MCF 10A (cell line): ENCODE results near the gene C1QTNF8. TPM values are rescaled to one million over a fixed set of nuclear protein-coding genes. Genes with fewer than 3 reads are reported as not detected.

Experiments used
- BruUV-seq: library from RNA; stranded (reverse); fragments of 400-500 nt; replicated peaks from 2 replicates; lab custom pipeline; 2021; lab: Mats Ljungman, UMichigan
- CTCF ChIA-PET: fragments of 300-600 bp; sonication (Branson Sonifier 250); formaldehyde crosslinking; extraction: SDS; loops from one replicate; lab custom pipeline; 2021; ENCODE audit warnings: antibody characterized with exemption, inconsistent platforms; lab: Yijun Ruan, JAX
- POLR2A ChIA-PET: fragments of 300-600, 350-650 bp; sonication (Branson Sonifier 250); formaldehyde crosslinking; extraction: SDS; loops from one replicate; lab custom pipeline; 2020; ENCODE audit warnings: antibody characterized with exemption, inconsistent platforms; lab: Yijun Ruan, JAX
- DNase-seq: peaks from one replicate; pipeline ENCODE4 v3.0.0-alpha.2; 2018; ENCODE audit not compliant: unreplicated experiment
- H3K27ac Mint-ChIP-seq: one replicate; pipeline ENCODE4 v1.8.0; 2022; ENCODE audit warnings: mild to moderate bottlenecking, low read depth, mixed read lengths; ENCODE audit not compliant: unreplicated experiment
- H3K27me3 Mint-ChIP-seq: one replicate; pipeline ENCODE4 v1.8.0; 2022; ENCODE audit warnings: mixed read lengths; ENCODE audit not compliant: insufficient read depth, unreplicated experiment
- H3K36me3 Mint-ChIP-seq: one replicate; pipeline ENCODE4 v1.8.0; 2022; ENCODE audit warnings: mild to moderate bottlenecking, moderate library complexity, mixed read lengths; ENCODE audit not compliant: insufficient read depth, unreplicated experiment
- H3K4me1 Mint-ChIP-seq: one replicate; pipeline ENCODE4 v1.8.0; 2022; ENCODE audit warnings: mixed read lengths; ENCODE audit not compliant: insufficient read depth, unreplicated experiment
- H3K4me3 Mint-ChIP-seq: one replicate; pipeline ENCODE4 v1.8.0; 2022; ENCODE audit warnings: mild to moderate bottlenecking, moderate library complexity, mixed read lengths; ENCODE audit not compliant: unreplicated experiment
- H3K9me3 Mint-ChIP-seq: one replicate; pipeline ENCODE4 v1.8.0; 2022; ENCODE audit warnings: mixed read lengths; ENCODE audit not compliant: unreplicated experiment
- intact Hi-C: fragments of 100-400 bp; cut with micrococcal nuclease; formaldehyde crosslinking; loops from 2 replicates; pipeline ENCODE4 v1.14.1; 2022
- total RNA-seq: library from RNA; stranded (reverse); gene quantifications from 2 replicates; pipeline ENCODE4 v1.2.3, GENCODE V29; 2022
- TF ChIP-seq, protein P1 (sequence below): fragments of 200-600 bp; IDR thresholded peaks from one replicate; pipeline ENCODE4 v1.8.0; 2022; ENCODE audit warnings: antibody characterized with exemption, mild to moderate bottlenecking; ENCODE audit not compliant: unreplicated experiment

C1QTNF8 gene
- total RNA-seq, 1 experiment from 2014 or later, result not detected

DNA sequence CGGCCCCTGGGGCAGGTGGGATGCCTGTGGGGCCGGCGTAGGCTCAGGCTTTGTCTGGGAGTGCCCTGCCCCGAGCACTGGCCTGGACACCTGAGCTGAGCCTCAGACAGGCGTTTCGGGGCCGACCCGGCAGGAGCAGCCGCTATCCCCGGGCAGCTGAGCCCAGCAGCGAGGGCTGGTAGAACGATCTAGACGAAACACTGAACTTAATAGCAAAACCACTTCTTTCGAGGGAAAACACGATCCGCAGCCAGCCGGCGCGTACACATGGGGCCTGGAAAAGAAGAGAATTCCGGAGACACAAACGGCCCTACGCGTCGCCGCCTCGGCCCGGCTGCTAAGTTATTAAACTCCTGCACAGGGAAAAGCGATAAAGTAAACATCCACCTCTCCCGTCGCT is 45.5 kb downstream of the C1QTNF8 start:
- no peaks in the 10 kb centered on the region for H3K9me3 Mint-ChIP-seq

DNA sequence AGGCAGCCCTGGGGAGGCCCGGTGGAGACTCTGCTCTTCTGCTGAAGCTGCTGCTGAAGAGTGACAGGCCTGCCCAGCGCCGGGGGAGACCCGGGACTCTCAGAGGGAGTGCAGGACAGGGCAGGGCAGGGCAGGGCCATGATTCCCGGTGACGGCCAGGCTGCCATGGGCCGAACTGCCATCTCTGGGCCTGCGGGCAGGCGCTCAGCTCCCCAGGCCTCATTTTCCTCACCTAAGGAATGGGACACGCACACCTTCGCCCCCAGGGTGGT is 46.1 kb downstream of the C1QTNF8 start:
- intact Hi-C loops, result no loop called here
- no peak overlapping the region for H3K4me3 Mint-ChIP-seq
- no peak for DNase-seq
- H3K27ac Mint-ChIP-seq, result no peak overlapping the region
- CTCF ChIA-PET, result interaction anchor here (0.7 to 0.9 kb wide), 3 partner anchors 54 to 235 kb away, joined by 3 to 6 read pairs (median 5); no protein-coding TSS in a partner anchor
- H3K36me3 Mint-ChIP-seq, result no peaks in the 10 kb centered on the region
- BruUV-seq, result no TSS peak
- POLR2A ChIA-PET, result interaction anchor here (0.6 kb wide), 1 partner anchor 55 kb away, joined by 3 read pairs; no protein-coding TSS in a partner anchor
- H3K27me3 Mint-ChIP-seq, result no peaks in the 10 kb centered on the region
- TF ChIP-seq, protein P1, sequence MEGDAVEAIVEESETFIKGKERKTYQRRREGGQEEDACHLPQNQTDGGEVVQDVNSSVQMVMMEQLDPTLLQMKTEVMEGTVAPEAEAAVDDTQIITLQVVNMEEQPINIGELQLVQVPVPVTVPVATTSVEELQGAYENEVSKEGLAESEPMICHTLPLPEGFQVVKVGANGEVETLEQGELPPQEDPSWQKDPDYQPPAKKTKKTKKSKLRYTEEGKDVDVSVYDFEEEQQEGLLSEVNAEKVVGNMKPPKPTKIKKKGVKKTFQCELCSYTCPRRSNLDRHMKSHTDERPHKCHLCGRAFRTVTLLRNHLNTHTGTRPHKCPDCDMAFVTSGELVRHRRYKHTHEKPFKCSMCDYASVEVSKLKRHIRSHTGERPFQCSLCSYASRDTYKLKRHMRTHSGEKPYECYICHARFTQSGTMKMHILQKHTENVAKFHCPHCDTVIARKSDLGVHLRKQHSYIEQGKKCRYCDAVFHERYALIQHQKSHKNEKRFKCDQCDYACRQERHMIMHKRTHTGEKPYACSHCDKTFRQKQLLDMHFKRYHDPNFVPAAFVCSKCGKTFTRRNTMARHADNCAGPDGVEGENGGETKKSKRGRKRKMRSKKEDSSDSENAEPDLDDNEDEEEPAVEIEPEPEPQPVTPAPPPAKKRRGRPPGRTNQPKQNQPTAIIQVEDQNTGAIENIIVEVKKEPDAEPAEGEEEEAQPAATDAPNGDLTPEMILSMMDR, result no peak
- H3K4me1 Mint-ChIP-seq, result no peaks in the 10 kb centered on the region
- H3K9me3 Mint-ChIP-seq, result no peaks in the 10 kb centered on the region

More for the DNA sequence above, 45.5 kb downstream of the C1QTNF8 start:
- Mint-ChIP-seq H3K36me3 (no peaks in the 10 kb centered on the region), H3K4me1 (no peaks in the 10 kb centered on the region), H3K4me3 (no peak overlapping the region), H3K27ac (no peak overlapping the region), H3K27me3 (no peaks in the 10 kb centered on the region)
- TF ChIP-seq, protein P1, result no peak
- intact Hi-C loops, result no loop called here
- BruUV-seq, result no TSS peak
- POLR2A ChIA-PET, result interaction anchor here (0.6 kb wide), 1 partner anchor 55 kb away, joined by 3 read pairs; no protein-coding TSS in a partner anchor
- CTCF ChIA-PET, result interaction anchor here (0.7 to 0.9 kb wide), 3 partner anchors 55 to 235 kb away, joined by 3 to 6 read pairs (median 5); no protein-coding TSS in a partner anchor
- DNase-seq, result no peak

DNA sequence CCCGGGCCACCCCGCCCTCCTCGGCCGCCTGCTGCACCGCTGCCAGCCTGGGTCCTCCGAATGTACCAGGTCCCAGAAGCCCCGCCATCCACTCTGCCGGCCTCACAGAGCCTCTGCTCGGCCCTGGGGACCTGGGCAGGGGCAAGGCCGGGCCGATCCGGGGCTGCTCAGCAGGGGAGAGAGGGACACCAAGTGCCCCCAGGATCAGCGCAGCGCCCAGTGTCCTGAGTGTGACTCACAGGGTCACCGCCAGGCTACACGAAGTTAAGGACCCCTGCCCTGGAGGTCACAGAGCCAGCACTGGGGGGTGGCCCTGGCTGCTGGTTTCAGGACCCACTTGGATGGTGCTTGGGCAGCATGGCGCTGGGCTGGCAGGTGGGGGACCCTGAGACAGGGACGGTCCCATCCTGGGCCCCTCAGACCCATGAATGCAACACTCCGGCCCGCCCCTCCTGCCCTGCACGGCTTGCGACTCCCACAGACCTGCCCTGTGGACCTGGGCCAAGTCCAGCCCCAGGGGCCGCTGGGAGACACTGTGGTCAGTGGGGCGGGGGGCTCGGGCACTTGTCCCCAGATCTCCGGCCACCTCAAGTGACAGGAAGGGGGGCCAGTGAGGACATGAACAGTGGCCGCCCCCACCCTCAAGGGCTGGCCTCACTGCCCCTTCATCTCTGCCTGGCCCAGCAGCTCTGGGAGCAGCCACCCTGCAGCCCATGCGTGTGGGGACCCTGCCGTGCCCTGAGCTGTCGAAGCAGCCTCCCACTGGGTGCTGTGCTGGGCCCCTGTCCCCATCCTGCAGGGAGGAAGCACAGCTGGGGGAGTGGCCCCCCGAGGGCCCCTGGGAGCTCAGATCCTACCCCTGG is 46.7 kb downstream of the C1QTNF8 start:
- H3K9me3 Mint-ChIP-seq, result no peaks in the 10 kb centered on the region
- no peak for DNase-seq
- intact Hi-C loops, result no loop called here
- no TSS peak for BruUV-seq
- no peaks in the 10 kb centered on the region for H3K4me1 Mint-ChIP-seq
- TF ChIP-seq, protein P1, result no peak
- H3K27ac Mint-ChIP-seq, result no peak overlapping the region
- POLR2A ChIA-PET, result interaction anchor here (0.6 kb wide), 1 partner anchor 54 kb away, joined by 3 read pairs; no protein-coding TSS in a partner anchor
- no peak overlapping the region for H3K4me3 Mint-ChIP-seq
- no peaks in the 10 kb centered on the region for H3K27me3 Mint-ChIP-seq
- CTCF ChIA-PET, result interaction anchor here (0.6 to 0.7 kb wide), 2 partner anchors 214 to 1903 kb away, joined by 3 to 5 read pairs; no protein-coding TSS in a partner anchor
- no peaks in the 10 kb centered on the region for H3K36me3 Mint-ChIP-seq

DNA sequence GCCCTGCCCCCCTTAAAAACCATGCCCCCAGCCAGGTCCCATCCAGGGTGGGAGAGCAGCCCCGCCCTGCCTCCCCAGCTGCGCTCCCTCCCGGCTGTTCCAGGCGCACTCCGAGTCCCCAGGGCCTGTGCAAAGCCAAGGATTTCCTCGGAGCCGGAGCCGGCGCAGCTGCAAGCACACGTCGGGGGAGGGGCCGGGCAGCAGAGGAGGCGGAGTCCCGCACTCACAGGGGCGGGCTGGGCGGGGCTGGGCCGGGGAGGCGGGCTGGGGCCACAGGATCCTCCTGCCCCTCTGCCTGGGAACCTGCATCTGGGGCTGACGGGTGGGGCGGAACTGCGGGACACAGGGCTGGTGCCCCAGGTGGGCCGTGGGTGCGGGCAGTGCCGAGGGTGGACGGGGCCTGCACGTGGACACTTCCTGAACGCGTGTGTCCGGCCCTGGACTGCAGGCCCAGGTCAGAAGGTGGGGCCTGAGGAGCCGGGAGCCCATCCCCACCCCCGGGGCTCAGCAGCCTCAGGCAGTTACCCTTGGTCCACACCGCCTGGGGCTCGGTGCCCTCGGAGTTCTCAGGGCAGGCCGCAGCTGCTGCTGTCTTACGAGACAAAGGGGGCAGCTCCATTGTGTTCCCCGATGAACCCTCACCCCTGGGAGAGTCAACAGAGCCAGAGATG is 47.5 kb downstream of the C1QTNF8 start:
- Mint-ChIP-seq H3K9me3 (no peaks in the 10 kb centered on the region), H3K36me3 (no peaks in the 10 kb centered on the region), H3K4me3 (no peak overlapping the region), H3K4me1 (no peaks in the 10 kb centered on the region), H3K27me3 (no peaks in the 10 kb centered on the region), H3K27ac (no peak overlapping the region)
- ChIA-PET CTCF (interaction anchor here (0.6 to 1.4 kb wide), 3 partner anchors 9 to 1904 kb away, joined by 3 to 4 read pairs (median 3); no protein-coding TSS in a partner anchor), POLR2A (no interaction called here)
- intact Hi-C loops, result no loop called here
- DNase-seq, result no peak
- no TSS peak for BruUV-seq
- TF ChIP-seq, protein P1, result no peak
